Osteoblast (primary cell): ENCODE measurements around the gene SEC61A1. TPM values are rescaled to one million over a fixed set of nuclear protein-coding genes. Genes with fewer than 3 reads are reported as not detected.

Experiments
- DNase-seq: peaks from one replicate; pipeline ENCODE4 v3.0.0; 2011; ENCODE audit warnings: low spot score, mixed read lengths; ENCODE audit not compliant: insufficient read length; ENCODE audit errors: missing footprints
- H2AFZ ChIP-seq: 2 replicates; pipeline ENCODE4 v1.6.0; 2011; ENCODE audit warnings: mild to moderate bottlenecking, low read length
- H3K27ac ChIP-seq: 2 replicates; pipeline ENCODE4 v1.5.1; 2011; ENCODE audit warnings: mild to moderate bottlenecking, low read depth, low read length, moderate library complexity
- H3K27me3 ChIP-seq: 2 replicates; pipeline ENCODE4 v1.6.0; 2012; ENCODE audit warnings: mild to moderate bottlenecking, control low read depth, inconsistent platforms, low read length, moderate library complexity; ENCODE audit not compliant: insufficient read depth
- H3K36me3 ChIP-seq: 2 replicates; pipeline ENCODE4 v1.5.1; 2011; ENCODE audit warnings: mild to moderate bottlenecking, low read length, control low read depth, moderate library complexity; ENCODE audit not compliant: insufficient read depth
- H3K4me1 ChIP-seq: 2 replicates; pipeline ENCODE4 v1.5.1; 2011; ENCODE audit warnings: mild to moderate bottlenecking, low read length, control low read depth, moderate library complexity; ENCODE audit not compliant: insufficient read depth
- H3K4me2 ChIP-seq: 2 replicates; pipeline ENCODE4 v1.6.0; 2011; ENCODE audit warnings: mild to moderate bottlenecking, low read length; ENCODE audit not compliant: insufficient read depth
- H3K4me3 ChIP-seq: fragments of 200-600 bp; sonication (generic); 3 replicates; pipeline ENCODE4 v1.5.1; 2012; ENCODE audit warnings: mild to moderate bottlenecking, low read length, inconsistent platforms; ENCODE audit not compliant: insufficient read depth
- H3K79me2 ChIP-seq: 2 replicates; pipeline ENCODE4 v1.6.0; 2012; ENCODE audit warnings: mild to moderate bottlenecking, low read length, control low read depth, inconsistent platforms; ENCODE audit not compliant: insufficient read depth
- H3K9me3 ChIP-seq: 2 replicates; pipeline ENCODE4 v1.5.1; 2011; ENCODE audit warnings: low read depth, low read length, control low read depth
- H4K20me1 ChIP-seq: 2 replicates; pipeline ENCODE4 v1.6.0; 2012; ENCODE audit warnings: mild to moderate bottlenecking, low read length, control low read depth; ENCODE audit not compliant: insufficient read depth
- CTCF ChIP-seq: IDR thresholded peaks from 2 replicates; pipeline ENCODE4 v1.5.1; 2011; ENCODE audit warnings: mild to moderate bottlenecking, low read depth, low read length, moderate library complexity; ENCODE audit errors: extremely low read depth
- total RNA-seq: library from RNA; depleted of rRNA; stranded (reverse); fragments of >200 nt; gene quantifications from 2 replicates; pipeline ENCODE4 v1.2.3, GENCODE V29; 2012

The SEC61A1 gene
- total RNA-seq, 1 donor: 355 TPM

- H3K4me2 ChIP-seq: peak overlapping the region; percentile 99
- no peak for DNase-seq
Measured at GRCh38 chr3:128050597-128050996, 1.6 kb upstream of the SEC61A1 start.

GRCh38 chr3:128051459-128051836, 789 bp upstream of the SEC61A1 start:
- H3K36me3 ChIP-seq: peaks cover 30% of the 10 kb centered on the region
- peak overlapping the region; percentile 99 for H3K4me2 ChIP-seq
- H3K27ac ChIP-seq: peak overlapping the region; percentile 81
- H3K27me3 ChIP-seq: peaks cover 13% of the 10 kb centered on the region
- H3K9me3 ChIP-seq: no peaks in the 10 kb centered on the region
- H3K4me1 ChIP-seq: peaks cover 36% of the 10 kb centered on the region
- DNase-seq: peak; percentile 71
- no peak for TF ChIP-seq CTCF
- peaks cover 35% of the 10 kb centered on the region for H4K20me1 ChIP-seq
- H3K4me3 ChIP-seq: peak overlapping the region; percentile 95
- H3K79me2 ChIP-seq: peaks cover 48% of the 10 kb centered on the region
- peak overlapping the region; percentile 99 for H2AFZ ChIP-seq

More at GRCh38 chr3:128050597-128050996, 1.6 kb upstream of the SEC61A1 start:
- no peak overlapping the region for H2AFZ ChIP-seq
- no peak overlapping the region for H3K4me3 ChIP-seq
- TF ChIP-seq CTCF: no peak
- H4K20me1 ChIP-seq: peaks cover 27% of the 10 kb centered on the region
- H3K4me1 ChIP-seq: peaks cover 34% of the 10 kb centered on the region
- H3K79me2 ChIP-seq: peaks cover 39% of the 10 kb centered on the region
- peaks cover 21% of the 10 kb centered on the region for H3K36me3 ChIP-seq
- H3K9me3 ChIP-seq: no peaks in the 10 kb centered on the region
- peaks cover 13% of the 10 kb centered on the region for H3K27me3 ChIP-seq
- no peak overlapping the region for H3K27ac ChIP-seq

- no peak for DNase-seq
- Histone ChIP-seq H2AFZ (peak overlapping the region; percentile 63), H3K36me3 (peaks cover 38% of the 10 kb centered on the region)
Measured at GRCh38 chr3:128052595-128053351, 536 bp downstream of the SEC61A1 start.

More at GRCh38 chr3:128052595-128053351, 536 bp downstream of the SEC61A1 start:
- H3K79me2 ChIP-seq: peaks cover 57% of the 10 kb centered on the region
- no peaks in the 10 kb centered on the region for H3K9me3 ChIP-seq
- peaks cover 36% of the 10 kb centered on the region for H3K4me1 ChIP-seq
- H4K20me1 ChIP-seq: peaks cover 41% of the 10 kb centered on the region
- peak overlapping the region; percentile 96 for H3K27ac ChIP-seq
- H3K4me2 ChIP-seq: peak overlapping the region; percentile 99
- TF ChIP-seq CTCF: no peak
- peak overlapping the region; percentile 95 for H3K4me3 ChIP-seq
- H3K27me3 ChIP-seq: peaks cover 2% of the 10 kb centered on the region
